Erythroblast (primary cell): ENCODE measurements around the gene CTSZ.
A peak's percentile ranks its signal among the peaks of the same experiment; 100 is the strongest.
"Not testable (repeated sequence)": the region's sequence is repeated elsewhere in the genome, so short reads cannot be mapped to it uniquely, and the experiment has no call there.

Experiments
- DNase-seq, 2 experiments: peaks; one replicate each; lab custom pipeline; 2025; lab: John Stamatoyannopoulos, UW
- GATA1 ChIP-seq: IDR thresholded peaks from 2 replicates; pipeline ENCODE4 v1.6.1; 2011; ENCODE audit warnings: low read depth, mild to moderate bottlenecking, control low read depth, low read length, moderate library complexity
- POLR2A ChIP-seq: IDR thresholded peaks from 2 replicates; pipeline ENCODE4 v1.6.1; 2011; ENCODE audit warnings: mild to moderate bottlenecking, low read length

The CTSZ gene

DNA sequence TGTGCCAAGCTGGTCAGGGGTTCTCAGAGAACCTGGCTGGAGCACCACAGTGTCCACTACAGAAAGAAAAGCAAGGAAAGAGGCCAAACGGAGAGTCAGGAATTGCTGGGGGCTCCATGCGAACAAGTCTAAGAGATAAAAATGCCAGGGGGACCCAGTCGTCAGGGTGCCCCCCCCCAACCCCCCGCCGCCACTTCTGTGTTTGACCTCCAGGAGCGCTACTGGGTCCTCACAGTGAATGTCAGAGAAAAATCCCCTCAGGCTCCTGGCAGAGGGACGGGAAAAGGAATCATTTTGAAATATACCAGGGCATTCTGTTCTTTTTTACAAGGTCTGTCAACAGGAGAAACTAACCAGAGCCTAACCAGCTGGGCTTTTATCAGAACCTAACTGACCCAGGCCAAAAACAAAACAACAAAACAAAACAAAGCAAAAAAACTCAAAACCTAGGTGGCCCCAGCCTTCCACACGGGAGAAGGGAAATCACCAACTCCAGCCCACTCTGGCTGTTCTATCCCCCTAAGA, 43.9 kb downstream of the CTSZ start:
- no peak for DNase-seq
- TF ChIP-seq GATA1: no peak
- TF ChIP-seq POLR2A: no peak

DNA sequence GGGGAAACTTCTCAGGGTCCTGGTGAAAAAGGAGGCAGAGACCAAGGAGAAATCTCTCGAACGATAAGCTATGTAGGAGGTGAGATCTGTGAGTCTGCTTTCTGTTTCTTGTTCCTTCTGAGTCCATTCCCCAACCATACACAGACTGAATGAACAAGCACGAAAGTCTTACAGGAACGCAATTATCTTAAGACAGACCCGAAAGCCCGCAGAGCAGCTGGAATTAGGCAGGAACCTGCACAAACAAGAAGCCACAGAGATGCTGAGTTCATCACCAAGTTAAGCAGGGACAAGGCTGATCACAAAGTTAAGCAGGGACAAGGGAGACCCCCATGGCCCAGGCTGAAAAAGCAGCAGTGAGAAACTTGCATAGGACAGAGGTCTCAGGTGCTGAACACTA, 47.4 kb downstream of the CTSZ start:
- TF ChIP-seq POLR2A (no peak), GATA1 (no peak)
- no peak for DNase-seq

DNA sequence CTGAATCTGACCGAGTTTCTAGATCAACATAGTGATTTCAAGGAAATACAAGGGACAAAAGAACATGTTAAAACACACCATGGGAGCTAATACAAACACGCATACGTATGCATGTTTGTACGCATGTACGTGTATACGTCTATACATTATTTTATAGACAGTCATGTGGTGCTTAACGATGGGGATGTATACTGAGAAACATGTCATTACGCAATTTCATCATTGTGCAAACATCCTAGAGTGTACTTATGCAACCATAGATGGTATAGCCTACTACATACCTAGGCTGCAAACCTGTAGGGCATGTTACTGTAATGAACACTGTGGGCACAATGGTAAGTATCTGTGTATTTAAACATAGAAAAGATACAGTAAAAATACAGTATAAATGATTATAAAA, 51.0 kb downstream of the CTSZ start:
- no peak for TF ChIP-seq POLR2A
- no peak for TF ChIP-seq GATA1
- DNase-seq: no peak

DNA sequence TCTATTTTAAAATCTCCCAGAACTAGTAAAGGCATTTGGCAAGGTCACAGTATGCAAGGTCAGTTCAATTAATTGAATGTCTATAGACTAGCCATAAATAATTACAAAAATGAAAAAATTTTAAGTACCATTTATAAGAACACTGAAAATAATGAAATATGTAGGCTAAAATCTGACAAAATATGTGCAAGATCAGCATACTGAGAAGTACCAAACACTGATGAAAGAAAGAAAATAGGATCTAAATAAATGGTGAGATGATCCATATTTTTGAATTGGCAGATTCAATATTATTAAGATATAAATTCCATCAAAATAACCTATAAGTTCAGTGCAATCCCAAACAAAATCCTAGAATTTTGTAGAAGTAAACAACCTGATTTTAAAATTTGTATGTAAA, 54.0 kb downstream of the CTSZ start:
- TF ChIP-seq POLR2A: no peak
- no peak for TF ChIP-seq GATA1
- DNase-seq: no peak

DNA sequence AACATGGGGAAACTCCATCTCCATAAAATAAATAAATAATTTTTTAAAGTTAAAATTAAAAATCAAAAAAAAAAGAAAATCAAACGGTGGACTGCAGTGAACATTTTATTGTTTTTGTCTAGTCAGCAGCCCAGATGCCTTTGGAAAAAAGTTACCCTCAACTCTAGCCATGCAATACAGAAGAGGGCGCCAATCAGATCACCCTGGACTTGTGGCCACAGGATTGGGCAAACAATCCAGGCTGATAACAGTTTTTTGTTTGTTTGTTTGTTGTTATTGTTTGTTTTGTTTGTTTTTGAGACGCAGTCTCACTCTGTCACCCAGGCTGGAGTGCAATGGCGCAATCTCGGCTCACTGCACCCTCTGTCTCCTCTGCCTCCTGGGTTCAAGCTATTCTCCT, 56.5 kb downstream of the CTSZ start:
- TF ChIP-seq GATA1: no peak
- TF ChIP-seq POLR2A: no peak
- DNase-seq: peak; percentile 7 to 31

DNA sequence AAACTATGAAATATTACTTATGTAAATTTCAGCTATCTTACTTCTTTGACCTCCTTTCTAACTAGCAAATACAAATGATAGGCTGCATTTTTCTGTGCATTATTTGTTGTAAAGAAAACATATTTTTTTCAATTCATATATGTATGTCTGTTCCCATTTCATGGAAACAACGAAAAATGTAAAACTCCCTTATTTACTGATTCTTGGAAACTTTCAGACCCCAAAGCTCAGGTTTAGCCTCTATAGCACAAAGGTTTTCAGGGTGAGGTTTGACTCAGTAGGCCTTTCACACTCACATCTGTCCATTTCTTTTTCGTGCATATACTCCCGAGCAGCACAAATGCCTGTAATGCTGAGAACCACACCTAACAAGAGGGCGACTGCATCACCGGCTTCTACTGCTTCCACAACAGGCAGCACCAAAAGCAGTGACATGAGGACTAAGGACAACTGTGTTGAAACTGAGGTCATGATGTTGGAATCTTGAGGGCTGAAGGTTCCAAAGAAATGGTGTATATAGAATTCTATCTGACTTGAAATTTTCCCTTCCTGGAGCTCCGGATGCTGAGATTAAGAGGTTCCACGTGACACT, 59.2 kb downstream of the CTSZ start:
- not testable (repeated sequence) for DNase-seq

DNA sequence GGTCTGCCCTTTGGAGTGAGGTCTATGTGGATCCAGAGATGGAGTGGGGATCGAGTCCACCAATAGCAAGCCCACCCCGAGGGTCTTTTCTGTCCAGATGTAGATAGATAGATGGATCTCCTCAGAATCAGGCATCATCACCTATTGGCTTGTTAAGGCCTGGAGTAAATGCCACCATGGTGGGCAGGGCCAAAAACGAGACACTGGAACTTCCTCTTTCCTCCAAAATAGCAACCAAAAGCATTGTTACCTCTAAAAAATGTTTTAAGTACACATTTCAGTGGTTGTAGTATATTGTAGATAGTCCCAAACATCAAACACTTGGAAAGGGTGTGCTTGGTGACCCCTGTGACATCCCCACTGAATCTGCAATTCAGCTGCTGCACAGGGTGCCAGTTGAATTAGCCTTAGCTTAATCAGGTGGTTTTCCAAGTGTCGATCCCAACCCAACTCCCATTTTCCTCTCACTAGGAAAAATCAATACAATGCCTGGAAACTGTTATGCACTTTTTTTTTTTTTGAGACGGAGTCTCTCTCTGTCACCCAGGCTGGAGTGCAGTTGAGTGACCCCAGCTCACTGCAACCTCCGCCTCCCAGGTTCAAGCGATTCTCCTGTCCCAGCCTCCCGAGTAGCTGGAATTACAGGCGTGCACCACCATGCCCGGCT, 61.0 kb downstream of the CTSZ start:
- no peak for DNase-seq
- TF ChIP-seq POLR2A (no peak), GATA1 (no peak)
